Neural crest cell (in vitro differentiated cells): ENCODE measurements around the gene RAMP1. TPM values are rescaled to one million over a fixed set of nuclear protein-coding genes. Genes with fewer than 3 reads are reported as not detected.
"Not testable (repeated sequence)": the region's sequence is repeated elsewhere in the genome, so short reads cannot be mapped to it uniquely, and the experiment has no call there.

Source experiments
- DNase-seq: peaks from one replicate; pipeline ENCODE4 v3.0.0; 2021; ENCODE audit warnings: low read depth, mixed read lengths, low spot score
- H3K27ac Mint-ChIP-seq: one replicate; pipeline ENCODE4 v1.8.0; 2021; ENCODE audit warnings: mild to moderate bottlenecking, mixed read lengths; ENCODE audit not compliant: unreplicated experiment
- H3K27me3 Mint-ChIP-seq: 2 replicates; pipeline ENCODE4 v1.8.0; 2021; ENCODE audit warnings: low read depth, mild to moderate bottlenecking, mixed read lengths
- H3K36me3 Mint-ChIP-seq: 2 replicates; pipeline ENCODE4 v1.8.0; 2021; ENCODE audit warnings: low read depth, mild to moderate bottlenecking, mixed read lengths
- H3K4me1 Mint-ChIP-seq: 2 replicates; pipeline ENCODE4 v1.8.0; 2021; ENCODE audit warnings: mixed read lengths
- H3K4me3 Mint-ChIP-seq: one replicate; pipeline ENCODE4 v1.8.0; 2021; ENCODE audit warnings: mild to moderate bottlenecking, mixed read lengths
- H3K9me3 Mint-ChIP-seq: 2 replicates; pipeline ENCODE4 v1.8.0; 2021; ENCODE audit warnings: mixed read lengths
- CTCF ChIP-seq: fragments of 200-600 bp; sonication (generic); conservative IDR thresholded peaks from 2 replicates; pipeline ENCODE4 v1.5.0; 2021; ENCODE audit warnings: antibody characterized with exemption, mild to moderate bottlenecking
- total RNA-seq: library from RNA; stranded (reverse); gene quantifications from 2 replicates; pipeline ENCODE4 v1.2.1, GENCODE V29; 2021

Gene RAMP1
- total RNA-seq, 1 donor from 2014 or later: 0.58 TPM

GRCh38 chr2:237866101-237866621 is 6.7 kb downstream of the RAMP1 start:
- no peaks in the 10 kb centered on the region for H3K9me3 Mint-ChIP-seq
- no peak for DNase-seq
- peaks cover 23% of the 10 kb centered on the region for H3K4me1 Mint-ChIP-seq
- H3K27me3 Mint-ChIP-seq: peaks cover 18% of the 10 kb centered on the region
- H3K4me3 Mint-ChIP-seq: no peak overlapping the region
- no peaks in the 10 kb centered on the region for H3K36me3 Mint-ChIP-seq
- no peak for TF ChIP-seq CTCF
- H3K27ac Mint-ChIP-seq: peak overlapping the region; percentile 90

- Mint-ChIP-seq H3K27ac (no peak overlapping the region), H3K27me3 (peaks cover 5% of the 10 kb centered on the region), H3K9me3 (no peaks in the 10 kb centered on the region), H3K4me1 (peaks cover 24% of the 10 kb centered on the region), H3K36me3 (no peaks in the 10 kb centered on the region), H3K4me3 (no peak overlapping the region)
- no peak for DNase-seq
- TF ChIP-seq CTCF: no peak
Observed at GRCh38 chr2:237867465-237867864, 8.0 kb downstream of the RAMP1 start.

GRCh38 chr2:237868074-237868473 is 8.7 kb downstream of the RAMP1 start:
- H3K27ac Mint-ChIP-seq, DNase-seq, H3K27me3 Mint-ChIP-seq, H3K36me3 Mint-ChIP-seq, H3K9me3 Mint-ChIP-seq, H3K4me3 Mint-ChIP-seq: not testable (repeated sequence)
- H3K4me1 Mint-ChIP-seq: peaks cover 24% of the 10 kb centered on the region

- Mint-ChIP-seq H3K4me1 (peaks cover 29% of the 10 kb centered on the region), H3K9me3 (no peaks in the 10 kb centered on the region), H3K36me3 (no peaks in the 10 kb centered on the region), H3K27me3 (peaks cover 3% of the 10 kb centered on the region), H3K27ac (no peak overlapping the region), H3K4me3 (no peak overlapping the region)
- DNase-seq: no peak
- no peak for TF ChIP-seq CTCF
Observed at GRCh38 chr2:237868631-237869342, 9.4 kb downstream of the RAMP1 start.

- peaks cover 25% of the 10 kb centered on the region for H3K4me1 Mint-ChIP-seq
- no peak overlapping the region for H3K27ac Mint-ChIP-seq
- peaks cover 3% of the 10 kb centered on the region for H3K27me3 Mint-ChIP-seq
- H3K9me3 Mint-ChIP-seq: no peaks in the 10 kb centered on the region
- TF ChIP-seq CTCF: no peak
- no peak overlapping the region for H3K4me3 Mint-ChIP-seq
- no peak for DNase-seq
- H3K36me3 Mint-ChIP-seq: no peaks in the 10 kb centered on the region
Observed at GRCh38 chr2:237869343-237870102, 10.1 kb downstream of the RAMP1 start.

GRCh38 chr2:237870126-237870525 is 10.7 kb downstream of the RAMP1 start:
- Mint-ChIP-seq H3K36me3 (no peaks in the 10 kb centered on the region), H3K4me1 (peaks cover 22% of the 10 kb centered on the region), H3K9me3 (no peaks in the 10 kb centered on the region), H3K27me3 (no peaks in the 10 kb centered on the region), H3K27ac (no peak overlapping the region), H3K4me3 (no peak overlapping the region)
- no peak for TF ChIP-seq CTCF
- no peak for DNase-seq
